Activated CD4-positive, alpha-beta T cell treated with anti-CD3 and anti-CD28 coated beads, Interleukin-2, amount 50 U/mL, for 16 hours (primary cell): ENCODE measurements around the gene FHOD3.

ENCODE experiments used
- DNase-seq: peaks from one replicate; pipeline ENCODE4 v3.0.0-alpha.2; 2020

Gene FHOD3

DNA sequence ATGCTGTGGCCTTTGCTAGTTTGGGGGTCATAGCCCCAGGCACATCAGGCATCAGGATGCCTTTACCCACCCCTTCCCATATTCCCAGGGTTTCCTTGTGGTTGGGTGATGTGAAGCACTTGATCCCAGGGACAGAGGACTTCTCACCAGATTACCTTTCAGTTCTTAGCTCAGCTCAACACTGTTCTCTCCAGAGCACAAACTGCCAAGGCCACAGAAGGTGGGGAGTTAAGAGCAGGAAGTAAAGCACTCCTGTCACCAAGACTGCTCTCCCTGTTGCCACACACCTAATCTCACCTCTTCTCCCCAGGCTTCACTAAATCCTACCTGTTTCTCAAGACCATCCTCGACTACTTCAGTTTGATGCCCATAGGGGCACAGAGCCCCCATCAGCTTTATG lies 25.9 kb downstream of the FHOD3 start:
- DNase-seq: no peak

DNA sequence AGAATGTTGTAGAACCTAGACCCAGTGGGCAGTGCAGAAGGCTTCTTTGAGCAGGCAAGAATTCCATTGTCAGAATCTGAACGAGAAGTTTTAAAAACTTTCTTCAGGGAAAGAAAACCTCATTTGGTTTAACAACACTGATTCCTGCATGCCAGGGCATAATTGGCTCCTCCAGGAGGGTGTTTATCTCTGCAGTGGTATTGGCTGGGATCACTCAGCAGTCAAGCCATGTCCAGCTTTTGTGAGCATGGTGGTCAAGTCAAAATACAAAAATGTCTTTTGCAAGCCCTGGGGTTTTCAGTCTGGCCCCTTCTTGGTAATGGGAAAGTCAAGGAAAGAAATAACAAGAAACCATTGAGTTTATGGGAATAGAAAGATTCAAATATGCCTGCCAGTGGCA lies 28.3 kb downstream of the FHOD3 start:
- DNase-seq: no peak

DNA sequence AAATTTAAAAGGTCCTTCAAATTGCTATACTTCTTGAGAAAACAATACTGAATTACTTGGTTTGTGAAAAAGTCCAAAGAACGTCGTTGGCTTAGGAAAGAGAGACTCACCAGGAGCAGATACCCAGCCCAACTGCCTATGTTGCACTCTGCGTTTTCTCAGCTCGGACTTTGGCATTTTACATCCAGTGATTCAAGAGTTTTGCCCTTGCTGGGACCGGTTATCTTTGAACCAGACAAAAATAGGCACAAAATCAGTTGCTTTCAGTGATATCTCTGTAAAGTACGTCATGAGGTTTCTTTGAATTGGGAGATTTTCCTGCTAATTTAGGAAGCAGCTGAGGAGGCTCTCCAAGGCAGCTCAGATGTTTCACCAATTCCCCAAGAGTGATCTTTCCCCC lies 29.3 kb downstream of the FHOD3 start:
- no peak for DNase-seq

DNA sequence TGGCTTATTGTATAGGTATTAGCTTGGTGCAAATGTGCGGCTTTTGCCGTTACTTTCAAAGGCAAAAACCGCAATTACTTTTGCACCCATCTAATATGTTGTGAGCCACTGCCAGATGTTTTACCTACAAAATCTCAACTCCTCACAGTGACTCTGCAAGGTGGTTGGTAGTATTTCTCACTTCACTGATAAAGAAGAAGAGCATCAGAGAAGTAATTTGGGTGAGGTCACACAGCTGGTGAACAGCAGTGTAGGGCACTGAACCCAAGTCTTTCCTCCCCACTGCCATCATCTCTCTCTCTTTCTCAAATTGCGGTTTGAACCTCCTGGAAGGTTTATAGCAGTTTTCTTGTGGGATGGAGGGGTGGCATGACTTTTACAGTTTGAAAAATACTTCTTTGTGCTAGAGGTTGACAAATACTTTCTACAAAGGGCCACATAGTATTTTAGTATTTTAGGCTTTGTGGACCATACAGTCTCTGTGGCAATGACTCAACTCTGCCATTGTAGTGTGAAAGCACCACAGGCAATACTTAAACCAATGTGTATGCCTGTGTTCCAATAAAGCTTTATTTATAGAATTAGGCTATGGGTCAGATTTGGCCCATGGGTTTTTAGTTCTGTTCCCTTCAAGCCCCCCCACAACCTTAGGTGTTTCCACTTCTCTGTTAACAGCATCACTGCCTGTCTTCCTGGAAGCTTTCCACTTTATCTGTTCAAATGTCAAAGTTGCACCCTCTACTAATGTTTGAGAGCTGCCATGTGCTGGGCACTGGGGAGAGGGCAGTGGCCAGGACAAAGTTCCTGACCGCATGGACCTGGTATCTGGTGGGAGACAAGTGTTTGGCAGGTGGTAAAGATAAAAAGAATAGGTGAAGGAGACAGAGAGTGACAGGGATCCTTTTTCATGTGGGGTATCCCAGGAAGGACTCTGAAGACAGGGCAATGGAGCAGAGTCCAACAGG lies 30.1 kb downstream of the FHOD3 start:
- DNase-seq: no peak

DNA sequence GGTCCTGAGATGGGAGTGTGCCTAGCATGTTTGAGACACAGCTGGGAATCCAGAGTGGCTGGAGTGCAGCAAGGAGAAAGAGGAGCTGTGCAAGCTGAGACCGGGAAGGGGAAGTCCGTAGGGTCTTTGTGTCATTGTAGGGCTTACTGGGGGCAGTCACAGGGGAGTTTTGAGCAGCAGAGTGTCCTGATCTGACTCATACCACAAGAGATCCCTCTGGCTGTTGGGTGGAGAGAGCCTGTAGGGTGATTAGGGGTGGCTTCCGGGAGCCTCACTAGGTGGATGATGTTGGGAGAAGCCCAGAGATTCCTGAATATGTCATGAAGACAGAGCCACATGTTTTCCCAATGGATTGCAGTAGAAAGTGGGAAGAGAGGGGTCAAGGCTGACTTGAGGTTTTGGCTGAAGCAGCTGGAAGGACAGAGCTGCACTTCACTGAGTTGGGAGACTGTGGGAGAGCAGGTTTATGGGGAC lies 30.9 kb downstream of the FHOD3 start:
- no peak for DNase-seq

DNA sequence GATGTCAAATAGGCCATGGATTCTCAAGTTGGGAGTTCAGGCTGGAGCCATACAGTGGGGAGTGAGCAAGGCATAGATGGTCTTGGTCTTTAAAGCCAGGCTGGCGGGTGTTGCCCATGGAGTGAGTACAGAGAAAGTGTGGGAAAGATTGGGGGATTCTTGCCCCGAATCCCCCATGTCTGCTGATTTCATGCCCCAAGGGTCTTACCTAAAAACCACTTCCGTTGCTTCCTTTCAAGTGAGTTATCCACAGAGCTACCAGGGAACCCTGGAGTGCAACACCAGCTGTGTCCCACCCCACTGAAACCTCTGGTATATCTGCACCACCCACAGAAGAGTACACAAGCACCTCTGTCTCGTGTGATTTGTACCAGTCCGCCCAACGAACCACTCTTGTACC lies 31.4 kb downstream of the FHOD3 start:
- no peak for DNase-seq

DNA sequence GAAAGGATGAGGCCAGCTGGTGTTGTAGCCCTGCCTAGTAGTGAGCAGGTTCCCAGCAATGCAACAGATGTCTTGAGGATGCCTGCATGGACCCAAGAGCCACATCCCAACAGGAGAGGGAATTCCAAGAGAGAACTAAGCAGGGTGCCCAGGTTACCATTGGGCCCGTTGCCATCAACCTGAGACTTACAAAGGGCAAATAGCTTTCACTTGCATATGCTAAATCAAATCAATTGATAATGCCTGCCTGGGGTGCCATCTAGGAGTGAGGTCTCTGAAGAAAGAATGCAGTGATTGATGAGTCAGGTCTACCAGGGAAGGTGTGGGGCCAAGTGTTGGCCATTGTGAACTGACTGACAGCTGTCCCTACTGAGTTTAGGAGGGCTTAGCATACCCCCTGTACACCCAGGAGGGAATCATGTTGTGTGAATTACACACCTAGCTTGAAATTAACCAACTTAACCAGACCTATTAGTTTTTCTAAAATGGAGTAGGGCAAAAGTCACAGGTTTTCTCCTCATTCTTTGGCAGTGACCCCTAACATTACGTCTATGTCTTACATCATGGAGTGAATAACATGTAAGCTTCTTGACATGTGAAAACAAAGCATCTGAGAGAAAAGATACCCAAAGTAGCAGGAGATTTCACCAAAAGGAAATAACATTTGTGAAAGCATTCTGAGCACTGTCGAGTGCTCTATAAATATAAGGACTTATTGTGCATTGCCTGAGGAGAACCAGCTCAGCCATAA lies 32.3 kb downstream of the FHOD3 start:
- no peak for DNase-seq

DNA sequence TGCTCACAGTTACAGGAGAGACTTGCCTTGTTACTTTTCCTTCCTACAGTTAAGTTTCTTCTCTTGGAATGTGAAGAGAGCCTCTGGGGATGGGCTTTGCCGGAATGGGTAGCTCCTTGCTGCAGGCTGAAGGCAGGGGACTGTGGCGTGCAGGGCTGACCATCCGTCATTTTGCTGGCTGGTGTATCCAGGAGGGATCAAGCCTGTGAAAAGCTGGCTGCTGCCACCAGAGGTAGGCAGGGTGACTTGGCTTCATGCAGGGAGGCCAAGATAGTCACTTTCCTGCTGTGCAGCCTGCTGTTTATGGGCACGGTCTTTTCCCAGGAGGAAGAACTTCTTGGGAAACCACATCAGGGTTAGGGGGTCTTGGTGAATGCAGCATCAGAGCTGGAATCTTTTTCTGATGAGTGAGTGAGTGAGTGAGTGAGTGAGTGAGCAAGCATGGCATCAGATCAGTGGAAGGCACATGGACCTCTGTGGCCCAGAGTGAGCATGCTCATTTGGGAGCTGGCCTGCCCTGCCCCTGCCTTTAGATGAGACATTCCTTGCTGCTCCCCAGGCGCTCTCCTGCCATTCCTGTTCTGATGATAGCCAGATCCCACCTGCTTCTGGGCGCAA lies 33.0 kb downstream of the FHOD3 start:
- DNase-seq: no peak

DNA sequence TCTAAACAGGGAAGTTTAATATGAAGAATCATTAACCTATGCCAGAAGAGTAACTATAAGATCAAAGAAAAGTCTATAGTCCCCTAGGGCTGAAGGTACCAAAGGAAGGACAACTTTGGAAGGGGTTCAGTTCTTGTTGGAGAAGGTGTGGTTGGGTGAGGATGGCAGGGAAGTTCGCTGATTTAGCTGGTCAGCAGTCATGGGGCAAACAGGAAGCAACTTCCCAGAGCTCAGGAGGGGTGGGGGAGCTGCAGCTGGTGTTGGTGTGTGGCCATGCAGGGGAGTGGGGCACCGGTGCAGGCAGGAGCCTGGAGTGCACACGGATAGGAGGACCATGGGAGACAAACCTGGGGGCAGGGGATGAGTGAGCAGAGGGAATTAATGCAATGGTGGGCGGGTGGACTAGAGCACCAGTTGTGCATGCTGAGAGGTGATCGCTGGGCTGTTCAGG lies 34.0 kb downstream of the FHOD3 start:
- DNase-seq: no peak

DNA sequence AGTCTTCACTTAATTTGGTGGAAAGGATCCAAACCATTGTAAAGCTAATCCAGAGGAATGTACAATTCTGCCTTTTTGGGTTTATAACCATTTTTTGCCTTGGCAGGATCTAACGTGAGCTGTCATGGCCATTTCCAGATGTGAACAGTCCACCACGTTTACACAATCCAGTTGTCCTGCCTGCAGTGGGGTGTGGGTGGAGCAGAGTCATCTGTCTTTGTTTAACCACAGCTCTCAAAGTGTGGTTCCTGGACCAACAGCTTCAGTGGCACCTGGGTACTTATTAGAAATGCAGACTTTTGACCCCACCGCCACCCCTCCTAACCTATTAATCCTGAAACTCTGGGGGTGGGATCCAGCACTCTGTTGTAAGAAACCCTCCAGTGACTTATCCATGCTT lies 35.9 kb downstream of the FHOD3 start:
- no peak for DNase-seq

DNA sequence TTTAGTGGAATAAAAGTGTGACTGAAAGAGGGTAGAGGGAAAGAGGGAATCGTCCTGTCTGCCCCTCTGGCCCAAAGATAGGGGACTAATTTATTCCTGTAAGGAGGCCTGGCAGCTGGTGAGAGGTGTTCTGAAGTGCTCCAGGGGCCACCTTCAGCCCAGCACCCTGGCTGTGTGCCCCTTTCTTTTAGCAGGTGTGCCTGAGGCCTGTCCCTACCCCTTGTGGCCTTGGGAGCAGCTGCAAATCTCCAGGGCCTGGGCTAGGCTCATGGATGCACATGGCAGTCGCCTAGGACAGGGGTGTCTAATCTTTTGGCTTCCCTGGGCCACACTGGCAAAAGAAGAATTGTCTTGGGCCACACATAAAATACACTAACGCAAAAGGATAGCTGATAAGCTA lies 37.3 kb downstream of the FHOD3 start:
- DNase-seq: no peak

DNA sequence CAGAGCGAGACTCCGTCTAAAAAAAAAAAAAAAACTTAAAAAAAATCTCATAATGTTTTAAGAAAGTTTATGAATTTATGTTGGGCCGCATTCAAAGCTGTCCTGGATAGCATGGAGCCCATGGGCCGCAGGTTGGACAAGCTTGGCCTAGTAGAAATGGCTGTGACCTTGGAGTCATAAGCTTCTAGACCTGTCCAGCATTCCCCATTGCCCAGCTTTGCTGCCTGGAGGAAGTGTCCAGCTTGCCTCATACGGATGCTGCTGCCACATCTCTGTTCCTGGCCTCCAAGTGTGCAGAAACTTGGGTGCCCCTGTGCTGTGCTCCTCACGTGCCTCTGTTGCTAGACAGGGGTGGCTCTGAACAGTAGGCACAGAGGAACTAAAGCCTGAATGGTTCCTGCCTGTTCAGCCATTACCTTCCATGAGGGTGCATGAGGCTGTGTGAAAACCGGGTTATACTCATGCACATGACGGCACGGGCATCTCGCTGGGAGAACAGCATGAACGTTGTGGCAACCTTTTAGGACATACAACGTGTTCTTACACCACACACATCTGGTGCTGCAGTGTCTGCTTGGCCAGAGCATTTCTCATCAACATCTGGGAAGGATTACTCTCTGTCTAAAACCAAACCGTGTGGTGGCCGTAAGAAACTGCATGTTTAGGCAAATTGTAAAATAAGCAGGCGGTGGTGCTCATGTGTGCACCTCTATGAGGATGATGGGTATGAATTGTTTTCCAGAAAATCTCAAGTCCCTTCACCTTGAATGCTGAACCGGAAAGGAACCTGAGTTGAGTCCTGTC lies 38.2 kb downstream of the FHOD3 start:
- DNase-seq: no peak

DNA sequence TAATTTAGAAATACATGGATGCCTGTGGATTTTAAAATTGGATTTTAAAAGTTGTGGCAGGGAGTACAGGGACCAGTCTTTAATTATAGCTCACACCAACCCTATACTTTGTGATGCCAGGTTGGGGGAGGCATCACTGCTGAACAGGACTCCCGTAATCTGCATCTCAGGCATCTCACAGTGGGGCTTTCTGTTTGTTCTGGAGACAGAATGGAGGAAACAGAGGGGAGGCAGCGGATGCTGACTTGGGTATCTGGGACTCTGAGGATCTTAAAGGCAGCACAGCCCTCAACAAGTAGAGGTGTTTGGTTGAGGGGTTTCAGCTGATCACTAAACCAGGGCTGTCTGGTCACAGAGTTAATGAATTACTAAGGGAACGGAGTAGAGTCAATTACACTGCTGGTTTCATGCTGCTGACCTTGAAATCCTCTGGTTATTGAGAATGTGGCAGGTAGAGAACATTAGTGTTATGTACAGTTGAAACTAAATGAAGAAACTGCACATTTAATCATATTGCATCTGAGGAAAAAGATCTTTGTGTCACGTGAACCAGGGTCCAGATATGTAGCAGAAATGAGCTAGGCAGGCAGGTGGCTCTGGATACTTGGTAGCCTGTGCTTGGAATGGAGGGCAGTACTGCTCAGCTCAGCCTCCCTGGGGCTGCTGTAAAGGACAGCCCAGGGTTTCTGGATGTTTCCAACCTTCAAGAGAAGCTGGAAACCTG lies 40.3 kb downstream of the FHOD3 start:
- no peak for DNase-seq

DNA sequence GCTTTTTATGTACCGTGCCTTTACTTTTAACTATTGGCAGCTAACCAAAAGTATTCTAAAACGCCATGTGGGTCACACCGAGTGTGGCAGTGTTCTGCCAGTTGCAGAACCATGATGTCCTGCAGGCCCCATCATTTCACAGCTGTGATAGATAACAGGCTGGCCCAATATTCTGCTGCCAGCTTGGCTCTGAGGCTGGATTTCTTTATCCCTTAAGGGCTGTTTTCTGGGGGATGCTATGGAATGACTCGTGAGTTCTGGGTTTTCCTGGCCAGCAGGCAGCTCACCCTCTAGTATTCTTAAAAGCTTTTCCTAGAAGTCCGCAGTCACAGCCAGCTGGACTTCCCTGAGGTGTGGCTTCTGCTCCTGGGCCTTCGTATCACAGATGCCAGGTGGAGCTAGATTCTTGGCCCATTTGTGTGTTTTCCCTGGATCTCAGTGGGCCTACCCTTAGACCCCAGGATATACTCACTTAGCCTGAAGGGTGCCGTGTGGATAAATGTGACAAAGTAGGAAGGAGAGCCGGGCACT lies 41.0 kb downstream of the FHOD3 start:
- DNase-seq: no peak

DNA sequence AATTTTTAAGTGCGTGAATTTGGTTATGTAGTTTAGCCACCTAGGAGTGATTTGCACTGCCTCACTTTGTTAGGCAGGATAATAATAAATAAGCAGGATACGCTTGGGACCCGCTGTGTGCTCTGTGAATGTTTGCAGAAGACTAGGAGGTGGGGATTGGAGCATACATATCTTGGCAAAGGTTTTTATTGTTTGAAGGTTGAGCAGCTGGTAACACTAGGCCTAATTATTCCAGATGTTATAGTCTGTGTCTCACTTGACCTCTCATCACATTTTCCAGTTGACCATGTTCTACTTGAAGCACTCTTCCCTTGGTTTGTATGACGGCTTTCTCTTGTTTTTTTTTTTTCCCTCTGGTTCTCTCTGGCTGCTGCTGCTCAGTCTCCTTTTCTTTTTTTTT lies 42.7 kb downstream of the FHOD3 start:
- no peak for DNase-seq

DNA sequence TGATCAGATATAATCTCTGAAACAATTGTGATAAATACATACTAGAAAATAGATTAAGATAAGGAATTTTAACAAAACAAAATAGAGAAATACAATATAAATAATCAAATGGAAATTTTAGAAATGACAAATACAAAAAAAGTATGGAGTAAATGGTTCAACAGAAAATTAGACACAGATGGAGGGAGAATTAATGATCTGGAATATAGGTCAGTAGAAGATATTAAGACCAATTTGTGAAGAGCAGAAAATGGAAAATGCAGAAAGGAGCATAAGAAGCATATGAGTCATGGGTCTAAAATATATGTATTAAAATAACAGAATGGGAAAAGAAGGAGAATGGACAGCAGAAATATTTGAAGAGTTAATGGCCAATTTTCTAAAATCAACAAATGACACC lies 44.4 kb downstream of the FHOD3 start:
- no peak for DNase-seq

DNA sequence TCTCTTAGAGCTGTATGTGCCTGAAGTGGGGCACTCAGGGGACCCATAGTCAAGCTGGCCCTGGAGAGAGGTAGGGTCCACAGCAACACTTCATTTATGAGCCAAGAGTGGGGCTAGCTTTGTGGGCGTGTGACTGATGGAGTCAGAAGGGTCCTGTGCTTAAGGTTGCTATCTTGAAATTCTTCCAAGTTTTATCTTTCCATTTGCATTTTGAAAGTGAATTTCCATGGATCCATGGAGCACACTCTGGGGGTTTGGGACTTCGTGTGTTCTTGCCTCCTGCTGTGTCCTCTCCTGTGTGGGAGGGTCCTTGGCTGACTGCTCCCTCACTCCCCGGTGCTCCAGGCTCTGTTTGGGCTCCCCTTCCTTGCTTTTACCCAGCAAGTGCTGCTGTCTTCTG lies 50.8 kb downstream of the FHOD3 start:
- DNase-seq: no peak

DNA sequence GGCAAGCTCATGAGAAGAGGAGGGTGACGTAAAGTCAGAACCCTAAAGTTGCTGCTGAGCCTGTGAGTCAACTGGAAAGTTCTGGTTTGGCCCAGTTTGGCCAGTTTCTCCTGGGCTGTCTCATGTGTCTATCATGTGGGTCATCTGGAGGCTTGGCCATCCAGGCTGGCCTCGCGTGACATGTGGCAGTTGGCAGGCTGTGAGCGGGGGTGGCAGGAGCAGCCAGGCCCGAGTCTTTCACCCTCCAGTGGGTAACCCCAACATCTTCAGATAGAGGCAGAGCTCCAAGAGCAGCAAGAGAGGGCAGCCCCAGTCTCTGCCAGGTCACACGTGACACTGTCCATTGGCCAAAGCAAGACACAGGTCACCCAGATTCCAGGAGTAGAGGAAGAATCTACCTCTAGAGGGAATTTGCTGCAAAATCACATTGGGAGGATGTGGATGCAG lies 51.5 kb downstream of the FHOD3 start:
- no peak for DNase-seq

DNA sequence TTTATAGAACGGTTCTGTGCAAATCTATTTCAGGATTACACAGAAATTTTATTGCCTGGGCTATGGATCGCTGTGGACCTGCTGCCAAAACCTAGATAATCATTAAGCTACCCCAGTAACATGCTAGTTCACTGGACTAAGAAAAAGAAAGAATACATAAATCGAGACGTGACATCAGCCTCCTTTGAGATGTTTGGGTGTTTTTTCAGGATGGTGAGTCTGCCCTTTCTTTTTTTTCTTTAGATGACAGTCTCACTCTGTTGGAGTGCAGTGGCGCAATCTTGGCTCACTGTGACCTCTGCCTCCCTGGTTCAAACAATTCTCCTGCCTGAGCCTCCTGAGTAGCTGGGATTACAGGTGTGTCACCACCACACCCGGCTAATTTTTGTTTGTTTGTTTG lies 52.0 kb downstream of the FHOD3 start:
- no peak for DNase-seq

DNA sequence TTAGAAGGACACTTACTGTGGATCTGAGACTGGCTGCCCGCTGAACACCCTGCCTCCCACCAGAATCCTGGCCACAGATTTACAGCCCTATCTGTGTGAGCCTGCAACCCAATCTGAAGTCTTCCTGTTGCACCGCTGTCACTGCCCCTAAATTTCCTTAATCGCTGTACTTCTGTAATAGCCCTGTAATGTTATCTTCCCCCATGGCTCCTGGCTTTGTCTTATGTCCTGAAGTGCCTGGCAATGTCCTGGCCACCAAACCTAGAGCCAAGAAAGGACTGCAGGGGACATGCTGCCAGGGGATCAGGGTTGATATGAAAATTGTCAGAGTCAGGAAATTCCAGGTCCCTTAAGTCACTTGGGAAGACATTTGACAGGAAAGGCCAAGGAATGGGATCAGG lies 52.7 kb downstream of the FHOD3 start:
- no peak for DNase-seq

DNA sequence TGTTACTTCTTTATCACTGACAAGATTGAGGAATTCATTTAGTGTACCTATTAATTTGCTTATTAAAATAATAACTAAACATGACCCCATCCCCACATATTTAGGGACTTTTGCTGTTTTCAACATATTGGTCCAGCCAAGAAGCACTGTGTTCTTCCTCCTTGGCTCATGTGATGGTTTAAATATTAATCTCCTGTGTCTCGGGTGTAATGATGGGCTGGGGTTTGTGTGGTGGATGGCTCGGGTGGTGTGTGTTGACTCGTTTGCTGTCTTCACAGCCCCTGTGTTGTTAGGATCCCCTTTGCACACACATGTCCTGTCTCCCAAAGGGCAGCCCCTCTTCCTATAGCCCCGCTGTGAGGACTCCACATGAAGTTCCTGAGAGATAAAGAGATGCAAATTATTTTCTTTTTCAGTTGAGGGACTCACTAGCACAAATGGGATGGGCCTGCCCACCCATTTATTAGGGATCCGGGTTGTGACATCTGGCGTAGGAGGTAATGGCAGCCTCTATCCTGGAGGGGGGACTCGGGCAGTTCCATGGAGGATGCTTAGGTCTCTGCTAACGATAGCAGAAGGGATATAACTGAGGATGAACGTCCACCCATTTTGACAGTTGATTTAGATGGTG lies 53.4 kb downstream of the FHOD3 start:
- no peak for DNase-seq
